GM12865 (cell line): ENCODE measurements around the gene AGFG2.

Experiments
- DNase-seq: peaks from one replicate; pipeline ENCODE4 v3.0.0; 2010; ENCODE audit warnings: low read depth
- H3K4me3 ChIP-seq: 2 replicates; pipeline ENCODE4 v1.5.1; 2011; ENCODE audit warnings: mild to moderate bottlenecking, low read depth, low read length, control low read depth
- TF ChIP-seq, protein P1 (sequence below): IDR thresholded peaks from 2 replicates; pipeline ENCODE4 v1.5.1; 2011; ENCODE audit warnings: low read length, control low read depth, low read depth, inconsistent platforms; ENCODE audit not compliant: insufficient read depth; ENCODE audit errors: missing control alignments

The AGFG2 gene

DNA sequence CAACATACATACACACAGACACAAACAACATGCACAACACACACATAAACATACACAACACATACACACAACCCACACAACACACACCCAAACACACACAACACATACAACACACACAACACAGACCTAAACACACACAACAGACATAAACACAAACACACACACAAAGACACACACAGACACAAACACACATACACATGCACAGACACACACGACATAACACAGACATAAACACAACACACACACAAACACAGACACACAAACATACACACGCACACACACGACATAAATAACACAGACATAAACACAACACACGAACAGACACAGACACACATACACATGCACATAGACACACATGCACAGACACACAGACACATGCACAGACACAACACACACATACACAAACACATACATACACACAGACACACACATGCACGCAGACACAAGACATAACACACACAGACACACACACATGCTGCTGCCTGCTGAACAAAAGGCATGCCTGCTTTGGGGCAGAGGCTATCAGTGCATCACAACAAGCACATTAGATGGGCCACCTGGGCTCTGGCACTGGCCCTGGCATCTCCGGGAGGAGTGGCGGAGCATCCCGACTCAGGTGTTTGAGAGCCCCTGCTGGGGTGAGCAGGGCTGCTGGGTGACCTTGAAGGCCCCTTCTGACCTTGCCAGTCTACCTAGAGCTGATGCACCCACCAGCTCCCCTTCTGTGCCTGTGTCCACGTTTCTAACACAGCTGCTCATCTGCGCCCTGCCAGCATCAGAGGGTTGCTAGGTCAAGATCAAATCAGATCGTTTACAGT, 41.7 kb downstream of the AGFG2 start:
- H3K4me3 ChIP-seq, result no peak overlapping the region

DNA sequence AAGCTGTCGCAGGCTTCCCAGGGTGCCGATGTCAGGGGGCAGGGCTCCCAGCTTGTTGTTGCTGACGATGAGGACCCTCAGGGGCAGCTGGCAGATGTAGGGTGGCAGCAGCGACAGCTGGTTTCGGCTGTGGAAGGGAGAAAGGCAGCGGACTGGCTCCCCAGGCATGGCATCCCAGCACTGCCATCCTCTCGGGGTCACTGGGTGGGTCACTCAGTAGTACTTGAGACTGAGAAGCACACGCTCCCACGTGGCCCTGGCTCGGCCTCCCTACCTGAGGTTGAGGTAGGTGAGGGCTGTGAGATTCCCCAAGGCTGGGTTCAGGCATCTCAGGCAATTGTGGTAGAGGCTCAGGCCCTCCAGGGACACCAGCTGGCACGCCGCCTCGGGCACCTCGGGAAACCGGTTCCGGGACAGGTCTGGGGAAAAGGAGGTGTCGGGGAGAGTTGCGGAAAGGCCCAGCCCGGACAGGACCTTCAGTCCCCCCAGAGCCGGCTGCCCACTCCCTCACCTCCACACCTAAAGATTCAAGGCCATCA, 43.1 kb downstream of the AGFG2 start:
- TF ChIP-seq, protein P1, sequence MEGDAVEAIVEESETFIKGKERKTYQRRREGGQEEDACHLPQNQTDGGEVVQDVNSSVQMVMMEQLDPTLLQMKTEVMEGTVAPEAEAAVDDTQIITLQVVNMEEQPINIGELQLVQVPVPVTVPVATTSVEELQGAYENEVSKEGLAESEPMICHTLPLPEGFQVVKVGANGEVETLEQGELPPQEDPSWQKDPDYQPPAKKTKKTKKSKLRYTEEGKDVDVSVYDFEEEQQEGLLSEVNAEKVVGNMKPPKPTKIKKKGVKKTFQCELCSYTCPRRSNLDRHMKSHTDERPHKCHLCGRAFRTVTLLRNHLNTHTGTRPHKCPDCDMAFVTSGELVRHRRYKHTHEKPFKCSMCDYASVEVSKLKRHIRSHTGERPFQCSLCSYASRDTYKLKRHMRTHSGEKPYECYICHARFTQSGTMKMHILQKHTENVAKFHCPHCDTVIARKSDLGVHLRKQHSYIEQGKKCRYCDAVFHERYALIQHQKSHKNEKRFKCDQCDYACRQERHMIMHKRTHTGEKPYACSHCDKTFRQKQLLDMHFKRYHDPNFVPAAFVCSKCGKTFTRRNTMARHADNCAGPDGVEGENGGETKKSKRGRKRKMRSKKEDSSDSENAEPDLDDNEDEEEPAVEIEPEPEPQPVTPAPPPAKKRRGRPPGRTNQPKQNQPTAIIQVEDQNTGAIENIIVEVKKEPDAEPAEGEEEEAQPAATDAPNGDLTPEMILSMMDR, result no peak

More for the DNA sequence above, 41.7 kb downstream of the AGFG2 start:
- no peak for DNase-seq
- TF ChIP-seq, protein P1, result no peak

DNA sequence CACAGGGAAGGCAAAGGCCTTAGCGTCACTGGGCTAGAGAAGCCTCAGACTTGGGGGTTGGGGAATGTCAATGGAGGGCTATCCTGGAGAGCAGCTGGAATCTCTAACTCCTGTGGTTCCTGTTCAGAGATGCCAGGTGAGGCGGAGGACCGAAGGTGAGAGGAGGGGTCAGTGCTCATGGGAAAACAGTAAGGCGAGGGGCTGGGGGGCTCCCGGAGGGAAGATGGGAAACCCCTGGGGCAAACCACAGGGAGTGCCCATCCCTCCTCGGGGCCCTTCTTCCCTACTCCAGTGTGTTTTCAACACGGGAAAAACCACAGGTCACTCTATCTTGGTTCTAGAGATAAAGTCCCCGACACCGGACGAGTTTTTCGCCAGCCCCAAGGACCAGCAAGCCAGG, 43.6 kb downstream of the AGFG2 start:
- H3K4me3 ChIP-seq, result no peak overlapping the region
- TF ChIP-seq, protein P1, result no peak
- no peak for DNase-seq

More for the DNA sequence above, 43.1 kb downstream of the AGFG2 start:
- H3K4me3 ChIP-seq, result no peak overlapping the region
- no peak for DNase-seq

DNA sequence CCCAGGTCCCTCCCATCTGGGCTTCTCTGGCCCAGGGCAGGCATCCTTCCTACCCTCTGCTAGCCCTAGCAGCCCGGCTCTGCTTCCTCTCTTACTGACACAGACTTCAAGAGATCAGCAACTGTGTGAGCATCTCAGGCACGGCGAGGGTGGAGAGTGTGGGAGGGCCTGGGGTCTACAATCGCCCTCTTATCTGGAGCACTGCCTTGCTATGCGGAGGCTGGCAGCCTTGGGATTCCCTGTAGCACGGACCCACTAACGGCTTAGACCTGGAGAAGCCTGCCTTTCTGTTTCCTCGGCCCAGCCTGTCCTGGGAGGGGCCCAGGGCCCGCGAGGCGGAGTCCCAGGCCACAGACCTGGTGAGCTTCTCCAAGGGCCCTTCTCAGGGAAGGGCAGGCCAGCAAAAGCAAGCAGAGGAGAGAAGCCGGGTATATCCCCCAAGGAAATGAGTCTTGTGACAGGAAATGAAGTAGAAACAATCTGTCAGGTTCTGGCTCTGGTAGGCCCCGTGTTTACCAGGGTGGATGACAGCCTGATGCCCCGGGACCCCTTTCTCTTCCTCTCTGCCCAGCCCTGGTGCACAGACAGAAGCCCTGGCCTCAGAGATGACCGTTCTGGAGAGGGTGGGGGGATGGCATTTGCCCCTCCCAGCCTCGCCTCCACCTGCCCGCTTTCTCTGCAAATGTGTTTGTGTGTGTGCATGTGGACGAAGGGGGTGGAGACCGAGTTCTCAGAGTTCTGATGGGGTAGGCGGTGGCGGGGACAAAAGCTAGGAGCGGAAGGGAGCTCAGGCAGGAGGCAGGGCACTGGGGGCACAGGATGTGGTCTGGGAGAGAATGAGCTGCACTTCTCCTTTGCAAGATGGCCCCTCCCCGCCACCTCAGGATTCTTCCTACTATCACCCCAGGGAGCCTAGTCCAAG, 44.4 kb downstream of the AGFG2 start:
- H3K4me3 ChIP-seq, result peak overlapping the region; percentile 93
- TF ChIP-seq, protein P1, result no peak
- peak; percentile 81 for DNase-seq

DNA sequence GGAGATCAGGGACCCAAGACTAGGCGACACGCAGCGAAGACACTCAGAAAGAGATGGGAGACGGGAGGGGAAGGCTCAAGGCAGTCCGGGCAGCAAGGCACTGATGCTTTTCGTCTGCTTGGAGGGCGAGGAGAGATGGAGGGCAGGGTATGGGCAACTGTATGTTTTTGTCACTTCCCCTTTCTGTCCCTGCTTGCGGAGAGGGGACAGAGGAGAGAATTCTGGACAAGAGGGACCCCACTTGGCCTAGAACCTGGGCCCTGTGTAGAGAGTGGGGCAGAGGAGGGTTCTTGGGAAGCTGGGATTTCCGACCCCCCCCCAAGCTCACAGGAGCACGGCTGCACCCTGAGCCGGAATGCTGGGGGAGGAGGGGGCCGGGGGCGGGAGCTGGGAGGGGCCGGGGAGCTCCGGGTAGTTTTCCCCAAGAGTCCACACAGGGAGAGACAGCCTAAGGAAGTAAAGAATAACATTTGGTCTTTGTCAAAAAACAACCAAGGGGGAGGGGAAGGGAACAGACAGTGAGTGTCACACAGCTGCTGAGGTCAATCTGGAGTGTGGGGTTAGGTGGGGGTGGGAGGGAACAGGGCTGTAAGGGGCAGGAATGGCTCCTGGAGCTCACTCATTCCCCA, 45.2 kb downstream of the AGFG2 start:
- DNase-seq, result peak; percentile 20
- peak overlapping the region; percentile 93 for H3K4me3 ChIP-seq
- TF ChIP-seq, protein P1, result no peak

DNA sequence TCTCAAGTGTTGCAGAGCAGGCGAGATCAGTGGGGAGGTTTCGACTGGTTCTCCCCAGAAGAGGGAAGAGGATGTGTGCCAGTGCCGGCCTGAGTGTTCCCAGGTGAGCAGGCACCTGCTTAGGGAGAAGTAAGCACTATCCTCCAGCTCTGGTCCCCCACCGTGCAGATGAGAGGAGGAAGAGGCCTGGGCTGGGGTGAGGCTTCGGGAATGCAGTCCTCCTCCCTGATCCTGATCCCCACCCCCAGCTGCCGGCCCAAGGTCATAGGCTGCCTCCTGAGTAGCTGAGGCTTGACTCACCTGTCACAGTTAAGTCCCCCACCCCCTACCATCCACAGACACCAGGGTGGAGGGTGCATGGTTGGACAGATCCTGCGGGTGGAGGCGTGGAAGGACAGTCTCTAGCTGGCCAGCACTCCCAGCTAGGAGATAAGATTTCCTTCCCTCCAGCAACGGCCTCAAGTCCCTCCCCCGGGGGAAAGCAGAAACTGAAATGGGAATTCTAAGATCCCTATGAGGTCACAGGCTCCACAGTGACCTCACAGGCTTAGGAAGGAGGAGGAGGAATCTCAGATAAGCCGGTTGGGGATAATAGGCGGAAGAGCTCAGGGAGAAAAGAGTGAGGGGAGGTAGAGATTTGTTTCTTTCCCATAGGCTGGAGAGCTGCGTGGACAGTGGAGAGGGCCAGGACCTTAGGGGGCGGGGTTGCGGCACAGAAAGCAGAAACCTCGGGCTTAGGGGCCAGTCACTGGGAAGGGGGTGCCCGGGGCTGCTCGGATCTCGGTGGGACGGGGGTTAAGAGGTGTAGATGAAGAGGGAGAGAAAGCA, 45.9 kb downstream of the AGFG2 start:
- DNase-seq, result no peak
- H3K4me3 ChIP-seq, result peak overlapping the region; percentile 93
- TF ChIP-seq, protein P1, result no peak
